ENCODE data around the gene D2HGDH.

GRCh38 chr2:241751152-241751551 is 16.7 kb downstream of the D2HGDH start:
- TF ChIP-seq CTCF (IDR thresholded peaks at IDR 0.05 in 2 of 3, conservative IDR thresholded peaks at IDR 0.05 in 1 of 3; ENCODE audit: borderline replicate concordance in 1 of 3, insufficient read depth in 1 of 3, low read depth in 2 of 3, low read length in 2 of 3) (no peak), YY1 (IDR thresholded peaks at IDR 0.05; ENCODE audit: extremely low read depth, insufficient replicate concordance, low read depth, low read length) (no peak), EGR1 (IDR thresholded peaks at IDR 0.05; ENCODE audit: low read depth) (no peak), JUND (IDR thresholded peaks at IDR 0.05) (no peak)
